HG02970 (cell line): ENCODE measurements around the gene CBX6.

ENCODE experiments used
- ATAC-seq: cut with Tn5 transposase; IDR thresholded peaks from one replicate; pipeline ENCODE4 v1.9.1; 2021; ENCODE audit warnings: mild to moderate bottlenecking, moderate library complexity, moderate number of reproducible peaks; ENCODE audit not compliant: unreplicated experiment, low FRiP score

The CBX6 gene

GRCh38 chr22:38874529-38875222 lies 2.7 kb upstream of the CBX6 start:
- no peak for ATAC-seq

DNA sequence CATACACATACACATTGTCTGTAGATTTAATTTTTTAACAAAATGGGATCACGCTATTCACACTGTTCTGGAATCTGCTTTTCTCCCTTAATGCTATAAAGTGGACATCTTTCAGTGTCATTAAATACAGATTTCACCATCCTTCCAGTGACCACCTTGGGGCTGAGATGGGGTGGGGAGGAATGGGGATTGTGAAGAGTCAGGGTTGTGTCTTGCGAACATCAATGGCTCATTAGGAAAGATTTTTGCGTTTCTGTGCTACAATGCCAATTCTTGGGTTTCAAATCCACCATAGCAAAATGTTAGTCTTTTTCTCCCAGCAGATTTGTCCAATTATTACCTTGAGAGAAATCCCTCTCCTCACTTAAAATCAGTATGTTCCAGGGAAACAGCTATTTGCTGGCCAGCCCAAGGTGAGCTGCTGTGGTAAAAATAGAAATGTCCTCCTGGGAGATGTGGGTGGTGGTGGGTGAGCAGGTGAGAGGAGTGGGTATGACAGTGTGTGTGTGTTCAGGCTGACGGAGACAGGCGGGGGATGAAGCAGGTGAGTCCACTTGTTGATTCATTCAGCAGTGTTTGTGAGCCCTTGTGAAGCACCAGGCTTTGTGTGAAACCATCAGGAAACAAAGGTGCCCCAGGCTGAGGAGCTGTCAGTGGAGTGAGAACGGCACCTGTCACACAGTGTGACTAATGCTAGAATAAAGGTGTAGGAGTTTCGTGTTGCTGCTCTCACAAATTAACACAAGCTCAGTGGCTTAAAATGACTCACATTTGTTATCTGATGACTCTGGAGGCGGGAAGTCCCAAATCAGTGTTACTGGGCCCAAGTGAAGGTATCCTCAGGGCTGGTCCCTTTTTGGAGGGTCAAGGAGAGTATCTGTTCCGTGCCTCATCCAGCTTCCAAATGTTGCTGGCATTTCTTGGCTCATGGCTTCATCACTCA lies 1.7 kb upstream of the CBX6 start:
- no peak for ATAC-seq

GRCh38 chr22:38872831-38873248 lies 824 bp upstream of the CBX6 start:
- ATAC-seq, result no peak

DNA sequence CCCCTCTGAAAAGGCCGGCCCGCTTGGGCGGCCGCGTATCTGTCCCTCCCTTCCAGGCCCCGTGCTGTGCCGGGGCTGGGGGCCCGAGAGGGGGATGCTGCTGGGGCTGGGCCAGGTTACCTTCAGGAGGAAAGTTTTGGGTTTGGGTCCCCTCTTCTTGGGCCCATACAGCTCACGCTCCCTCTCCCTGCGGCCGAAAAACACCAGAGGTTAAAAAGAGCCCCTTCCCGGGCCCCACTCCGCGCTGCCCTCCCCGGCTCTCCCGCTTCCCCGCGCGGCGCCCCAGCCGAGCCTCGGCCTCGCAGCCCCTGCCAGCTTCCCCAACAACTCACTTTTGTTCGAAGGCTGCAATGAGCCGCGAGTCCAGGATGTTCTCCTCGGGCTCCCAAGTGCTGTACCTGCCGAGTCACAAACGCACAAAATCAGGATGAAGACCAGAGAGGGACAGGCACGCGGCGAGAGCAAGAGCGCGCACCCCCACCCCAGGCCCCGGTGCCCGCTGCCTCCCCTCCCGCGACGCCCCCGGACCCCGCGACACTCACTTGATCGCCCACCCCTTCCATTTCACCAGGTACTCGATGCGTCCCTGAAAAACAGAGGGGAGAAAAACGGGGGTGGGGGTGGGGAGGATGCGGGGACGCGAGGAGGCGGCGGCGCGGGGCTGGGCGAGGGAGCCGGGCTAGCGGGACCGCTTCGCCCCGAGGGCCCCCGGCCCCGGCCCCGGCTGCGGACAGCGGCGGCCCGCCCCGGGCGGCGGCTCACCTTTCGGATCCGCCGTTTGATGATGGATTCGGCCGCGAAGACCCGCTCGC lies 450 bp downstream of the CBX6 start:
- ATAC-seq, result peak; percentile 28

- ATAC-seq, result no peak
These were observed 1.1 kb downstream of the CBX6 start for GRCh38 chr22:38870791-38871359.

GRCh38 chr22:38870312-38870741 lies 1.7 kb downstream of the CBX6 start:
- no peak for ATAC-seq

- no peak for ATAC-seq
These were observed 2.4 kb downstream of the CBX6 start for GRCh38 chr22:38869663-38870062.

- no peak for ATAC-seq
These were observed 3.1 kb downstream of the CBX6 start for GRCh38 chr22:38868886-38869381.

DNA sequence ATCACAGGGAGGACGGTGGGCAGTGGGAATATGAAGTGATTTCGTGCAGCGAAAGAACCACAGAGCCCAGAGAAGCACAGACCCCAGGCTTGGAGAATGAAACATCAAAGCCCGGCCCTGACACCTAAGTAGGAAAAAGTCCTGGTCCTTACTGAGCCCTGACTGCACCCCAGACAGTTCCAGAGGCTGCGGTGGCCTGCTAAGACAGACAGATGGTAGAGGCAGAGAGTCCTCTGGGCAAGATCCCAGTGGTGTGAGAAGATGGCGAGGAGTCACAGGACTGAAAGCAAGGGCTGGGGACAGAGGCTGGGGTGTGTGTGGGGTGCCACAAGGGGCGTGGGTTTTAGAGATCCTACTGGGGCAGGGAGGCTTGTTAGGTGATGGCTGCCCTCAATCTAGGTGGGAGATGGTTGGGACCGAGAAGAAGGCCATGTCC lies 3.7 kb downstream of the CBX6 start:
- no peak for ATAC-seq

DNA sequence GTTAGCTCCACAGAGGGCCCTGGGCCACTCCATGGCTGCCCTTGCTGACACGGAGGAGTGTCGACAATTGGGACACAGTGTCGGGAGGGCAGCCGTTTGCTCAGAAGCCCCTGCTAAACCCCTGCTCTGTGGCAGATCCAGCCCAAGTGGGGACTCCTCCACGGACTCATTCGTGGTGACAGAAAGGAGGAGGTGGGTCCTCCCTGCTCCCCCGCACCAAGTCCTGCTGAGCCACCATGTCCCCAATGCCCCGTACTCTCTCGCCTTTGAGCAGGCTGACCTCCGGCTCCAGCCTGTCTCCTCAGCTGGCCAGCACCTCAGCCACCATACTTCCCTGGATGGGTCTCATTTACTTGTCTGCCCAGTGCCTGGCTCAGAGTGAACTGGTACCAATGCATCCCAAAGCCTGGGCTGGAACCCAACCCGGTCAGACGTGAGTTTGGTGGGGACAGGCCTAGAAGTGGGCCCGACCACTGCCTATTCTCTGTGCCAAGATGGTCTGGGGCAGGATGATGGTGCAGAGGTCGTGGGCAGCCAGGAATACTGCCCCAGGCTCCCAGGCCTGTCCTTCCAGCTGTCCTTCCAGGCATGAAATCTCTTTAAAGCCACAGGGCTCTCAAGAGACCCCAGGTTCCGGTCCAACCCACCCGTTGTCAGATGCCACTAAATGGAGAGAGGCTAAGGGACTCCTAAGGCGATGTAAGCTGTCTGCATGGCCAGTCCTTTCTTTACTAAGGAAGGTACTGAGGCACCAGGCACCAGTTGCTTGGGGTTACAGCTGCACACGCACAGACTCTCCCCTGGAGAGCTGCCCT lies 4.3 kb downstream of the CBX6 start:
- ATAC-seq, result no peak

- no peak for ATAC-seq
These were observed 4.9 kb downstream of the CBX6 start for GRCh38 chr22:38867124-38867455.

- ATAC-seq, result no peak
These were observed 5.5 kb downstream of the CBX6 start for GRCh38 chr22:38866399-38867123.

DNA sequence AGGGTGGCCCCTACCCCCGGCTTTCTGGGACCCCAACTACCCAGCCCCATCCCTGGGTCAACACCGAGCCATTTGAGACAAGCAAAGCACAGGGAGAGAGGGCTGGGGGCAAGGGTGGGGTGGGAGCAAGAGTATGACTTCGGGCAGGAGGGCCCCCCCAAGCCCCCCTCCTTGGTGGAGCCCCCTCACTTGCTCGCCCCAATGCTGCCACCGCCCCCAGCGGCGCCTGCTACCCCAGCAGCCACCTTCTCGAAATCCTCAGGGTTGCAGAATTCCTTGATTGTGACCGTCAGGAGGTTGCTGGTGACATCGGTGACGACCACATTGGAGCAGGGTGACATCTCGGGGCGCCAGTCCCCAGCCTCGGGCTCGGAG lies 6.0 kb downstream of the CBX6 start:
- ATAC-seq, result no peak

DNA sequence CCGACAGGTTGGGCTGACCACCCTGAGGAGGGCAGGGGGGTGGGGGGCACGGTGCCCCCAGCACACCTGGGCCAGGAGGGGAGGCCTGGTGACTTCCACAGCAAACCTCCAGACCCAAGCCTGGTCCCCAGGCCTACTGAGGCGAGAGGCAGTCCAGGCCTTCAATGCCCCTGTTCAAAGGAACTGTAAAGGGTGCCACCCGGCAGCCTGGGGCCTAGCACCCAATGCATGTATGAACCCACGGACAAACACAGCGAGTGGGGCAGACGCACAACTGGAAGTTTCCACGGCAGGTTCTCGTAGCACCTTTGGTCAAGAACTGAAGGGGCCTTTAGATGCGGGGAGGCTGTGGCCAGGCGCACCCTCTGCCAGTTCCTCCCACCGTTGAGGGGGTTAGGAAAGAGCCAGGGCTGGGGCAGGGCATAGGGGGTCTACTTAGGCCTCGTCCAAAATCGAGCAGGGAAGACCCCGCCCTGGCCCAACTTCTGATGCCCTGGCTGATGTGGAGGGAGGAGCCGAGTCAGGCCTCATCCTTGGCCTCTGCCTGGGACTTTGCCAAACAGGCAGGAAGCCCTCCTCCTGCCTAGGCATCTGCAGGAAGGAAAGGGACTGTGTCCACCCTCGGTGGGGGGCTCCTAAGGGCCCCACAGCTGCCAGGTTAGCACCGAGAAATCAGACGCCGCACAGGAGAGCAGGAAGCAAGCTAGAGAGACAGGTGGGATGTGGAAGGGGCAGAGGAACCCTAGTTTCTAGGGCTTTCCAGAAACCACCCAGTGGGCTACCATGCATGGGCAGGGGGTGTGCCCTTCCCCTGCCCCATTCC lies 6.6 kb downstream of the CBX6 start:
- ATAC-seq, result no peak

GRCh38 chr22:38864361-38865191 lies 7.4 kb downstream of the CBX6 start:
- ATAC-seq, result no peak

- ATAC-seq, result no peak
These were observed 8.4 kb downstream of the CBX6 start for GRCh38 chr22:38863531-38864131.
